Vagina (tissue), 2 donors: ENCODE measurements around the gene MSI2. TPM values are rescaled to one million over a fixed set of nuclear protein-coding genes. Genes with fewer than 3 reads are reported as not detected.

Experiments
- DNase-seq, 2 donors: peaks; one replicate each; pipeline ENCODE4 v3.0.0-alpha.2; 2017; ENCODE audit errors: extremely low spot score in 2 of 2
- H3K27ac ChIP-seq: fragments of 200-600 bp; sonication (generic); one replicate; pipeline ENCODE4 v1.5.1; 2019
- H3K27me3 ChIP-seq: fragments of 200-600 bp; sonication (generic); one replicate; pipeline ENCODE4 v1.5.1; 2019
- H3K36me3 ChIP-seq, 2 donors: fragments of 200-600 bp; sonication (generic); one replicate each; pipeline ENCODE4 v1.5.1; 2017 to 2019
- H3K4me1 ChIP-seq: fragments of 200-600 bp; sonication (generic); one replicate; pipeline ENCODE4 v1.5.1; 2019
- H3K4me3 ChIP-seq, 2 donors: fragments of 200-600 bp; sonication (generic); 1 replicate in 1 of 2; 2 replicates in 1 of 2; pipeline ENCODE4 v1.5.1; 2016 to 2019
- H3K9me3 ChIP-seq: fragments of 200-600 bp; sonication (generic); one replicate; pipeline ENCODE4 v1.5.1; 2019
- POLR2A ChIP-seq, 2 donors: fragments of 450-650 bp; IDR thresholded peaks; one replicate each; pipeline ENCODE4 v1.6.1; 2017; ENCODE audit warnings: antibody characterized with exemption in 2 of 2, mild to moderate bottlenecking in 2 of 2, moderate library complexity in 2 of 2
- POLR2AphosphoS5 ChIP-seq, 2 donors: sonication (generic); formaldehyde crosslinking; IDR thresholded peaks; one replicate each; pipeline ENCODE4 v1.9.0; 2017; ENCODE audit warnings: antibody characterized with exemption in 2 of 2, mild to moderate bottlenecking in 2 of 2, low read depth in 1 of 2; ENCODE audit not compliant: insufficient read depth in 1 of 2
- intact Hi-C: fragments of 100-400 bp; cut with DNase I; formaldehyde crosslinking; loops from one replicate; pipeline ENCODE4 v1.15.1; 2023
- total RNA-seq: library from RNA; depleted of rRNA; stranded (reverse); fragments of >200 nt; gene quantifications from one replicate; pipeline ENCODE4 v1.2.3, GENCODE V29; 2016
- TF ChIP-seq, protein P1 (sequence below), 3 experiments: fragments of 450-650 bp in 2 of 3; fragments of 200-600 bp in 1 of 3; sonication (generic) in 1 of 3; IDR thresholded peaks; one replicate each; pipeline ENCODE4 v1.5.1; 2017 to 2019; ENCODE audit warnings: antibody characterized with exemption in 3 of 3, mild to moderate bottlenecking in 2 of 3, moderate library complexity in 2 of 3

Gene MSI2
- total RNA-seq, 1 donor from 2014 or later, result 27.3 TPM

DNA sequence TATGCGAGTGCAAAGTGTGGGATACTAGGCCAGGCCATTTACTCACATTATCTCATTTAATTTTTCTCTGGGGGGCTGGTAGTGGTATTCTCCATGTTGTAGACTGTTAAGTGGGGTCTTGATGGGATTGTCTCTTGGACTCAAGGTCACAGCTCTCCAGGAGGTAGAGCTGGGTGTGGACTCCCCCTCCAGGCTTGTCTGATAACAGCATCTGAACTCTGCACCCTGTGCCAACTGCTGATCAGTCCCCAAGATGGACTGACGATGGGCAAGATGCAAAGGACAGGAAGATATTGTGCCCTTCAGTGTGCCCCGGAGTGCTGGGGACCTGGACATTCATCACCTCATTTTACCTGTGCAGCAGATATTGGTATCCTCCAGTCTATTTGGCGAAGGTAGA is 147.8 kb downstream of the MSI2 start:
- DNase-seq, result no peak
- no peaks in the 10 kb centered on the region for H3K9me3 ChIP-seq
- H3K36me3 ChIP-seq, result peaks cover 0 to 4% of the 10 kb centered on the region in 2 donors
- no peaks in the 10 kb centered on the region for H3K27me3 ChIP-seq
- no peak for TF ChIP-seq POLR2AphosphoS5 (IDR thresholded peaks at IDR 0.05; ENCODE audit: insufficient read depth in 1 of 2, low read depth in 1 of 2)
- TF ChIP-seq POLR2A (IDR thresholded peaks at IDR 0.05), result no peak
- H3K4me3 ChIP-seq, result no peak overlapping the region
- intact Hi-C loops, result no loop called here
- H3K27ac ChIP-seq, result no peak overlapping the region
- peaks cover 18% of the 10 kb centered on the region for H3K4me1 ChIP-seq

GRCh38 chr17:57404795-57405490 is 148.6 kb downstream of the MSI2 start:
- Histone ChIP-seq H3K27me3 (no peaks in the 10 kb centered on the region), H3K4me3 (no peak overlapping the region), H3K9me3 (no peaks in the 10 kb centered on the region), H3K27ac (no peak overlapping the region), H3K36me3 (peaks cover 0 to 4% of the 10 kb centered on the region in 2 donors), H3K4me1 (peaks cover 18% of the 10 kb centered on the region)
- TF ChIP-seq, protein P1, sequence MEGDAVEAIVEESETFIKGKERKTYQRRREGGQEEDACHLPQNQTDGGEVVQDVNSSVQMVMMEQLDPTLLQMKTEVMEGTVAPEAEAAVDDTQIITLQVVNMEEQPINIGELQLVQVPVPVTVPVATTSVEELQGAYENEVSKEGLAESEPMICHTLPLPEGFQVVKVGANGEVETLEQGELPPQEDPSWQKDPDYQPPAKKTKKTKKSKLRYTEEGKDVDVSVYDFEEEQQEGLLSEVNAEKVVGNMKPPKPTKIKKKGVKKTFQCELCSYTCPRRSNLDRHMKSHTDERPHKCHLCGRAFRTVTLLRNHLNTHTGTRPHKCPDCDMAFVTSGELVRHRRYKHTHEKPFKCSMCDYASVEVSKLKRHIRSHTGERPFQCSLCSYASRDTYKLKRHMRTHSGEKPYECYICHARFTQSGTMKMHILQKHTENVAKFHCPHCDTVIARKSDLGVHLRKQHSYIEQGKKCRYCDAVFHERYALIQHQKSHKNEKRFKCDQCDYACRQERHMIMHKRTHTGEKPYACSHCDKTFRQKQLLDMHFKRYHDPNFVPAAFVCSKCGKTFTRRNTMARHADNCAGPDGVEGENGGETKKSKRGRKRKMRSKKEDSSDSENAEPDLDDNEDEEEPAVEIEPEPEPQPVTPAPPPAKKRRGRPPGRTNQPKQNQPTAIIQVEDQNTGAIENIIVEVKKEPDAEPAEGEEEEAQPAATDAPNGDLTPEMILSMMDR (IDR thresholded peaks at IDR 0.05), result no peak
- intact Hi-C loops, result no loop called here
- no peak for DNase-seq

DNA sequence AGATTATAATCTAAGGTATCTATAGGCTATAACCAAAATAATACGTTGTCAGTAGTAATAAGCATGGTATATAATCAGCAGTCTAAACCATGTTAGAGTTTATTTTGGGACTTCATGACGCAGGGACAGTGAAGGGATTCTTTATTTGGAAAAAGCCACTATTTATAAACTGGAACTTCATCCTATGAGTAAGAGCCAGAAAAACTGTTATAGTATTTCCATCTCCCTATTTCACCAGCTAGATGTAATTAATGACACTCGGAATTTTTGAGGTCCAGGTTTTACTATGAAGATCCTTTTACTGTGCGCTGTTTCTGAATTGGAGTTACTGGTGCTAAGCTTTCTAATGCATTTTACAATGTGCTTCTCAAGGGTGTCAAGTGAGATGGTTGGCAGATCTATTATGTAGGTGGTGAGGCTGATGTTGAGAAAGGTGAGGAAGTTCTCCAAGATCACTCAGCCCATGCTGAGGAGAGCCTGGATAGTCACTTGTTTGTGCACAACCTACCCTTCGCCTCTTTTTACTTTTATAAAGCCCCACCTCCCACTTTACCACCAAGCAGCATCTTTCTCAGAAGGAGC is 149.3 kb downstream of the MSI2 start:
- peaks cover 18% of the 10 kb centered on the region for H3K4me1 ChIP-seq
- H3K4me3 ChIP-seq, result no peak overlapping the region
- H3K27me3 ChIP-seq, result no peaks in the 10 kb centered on the region
- TF ChIP-seq, protein P1 (IDR thresholded peaks at IDR 0.05), result no peak
- no peak for TF ChIP-seq POLR2AphosphoS5 (IDR thresholded peaks at IDR 0.05; ENCODE audit: insufficient read depth in 1 of 2, low read depth in 1 of 2)
- peaks cover 0 to 4% of the 10 kb centered on the region in 2 donors for H3K36me3 ChIP-seq
- H3K27ac ChIP-seq, result no peak overlapping the region
- DNase-seq, result no peak
- no peaks in the 10 kb centered on the region for H3K9me3 ChIP-seq
- intact Hi-C loops, result no loop called here

- TF ChIP-seq, protein P1 (IDR thresholded peaks at IDR 0.05), result no peak
- TF ChIP-seq POLR2A (IDR thresholded peaks at IDR 0.05), result no peak
- peak in 1 of 2 donors; percentile 15 for TF ChIP-seq POLR2AphosphoS5 (IDR thresholded peaks at IDR 0.05; ENCODE audit: insufficient read depth in 1 of 2, low read depth in 1 of 2)
- H3K27me3 ChIP-seq, result no peaks in the 10 kb centered on the region
- intact Hi-C loops, result no loop called here
- H3K4me1 ChIP-seq, result peaks cover 18% of the 10 kb centered on the region
- no peaks in the 10 kb centered on the region for H3K9me3 ChIP-seq
- H3K36me3 ChIP-seq, result peaks cover 0 to 3% of the 10 kb centered on the region in 2 donors
- no peak overlapping the region for H3K27ac ChIP-seq
- DNase-seq, result no peak
- no peak overlapping the region for H3K4me3 ChIP-seq
Measured at GRCh38 chr17:57406131-57406980, 150.0 kb downstream of the MSI2 start.

- TF ChIP-seq, protein P1 (IDR thresholded peaks at IDR 0.05), result no peak
- TF ChIP-seq POLR2A (IDR thresholded peaks at IDR 0.05) (no peak), POLR2AphosphoS5 (IDR thresholded peaks at IDR 0.05; ENCODE audit: insufficient read depth in 1 of 2, low read depth in 1 of 2) (no peak)
- no peaks in the 10 kb centered on the region for H3K27me3 ChIP-seq
- intact Hi-C loops, result no loop called here
- H3K27ac ChIP-seq, result no peak overlapping the region
- no peaks in the 10 kb centered on the region for H3K36me3 ChIP-seq
- no peak overlapping the region for H3K4me3 ChIP-seq
- no peaks in the 10 kb centered on the region for H3K9me3 ChIP-seq
- H3K4me1 ChIP-seq, result peaks cover 18% of the 10 kb centered on the region
- DNase-seq, result no peak
Measured at GRCh38 chr17:57406981-57407286, 150.6 kb downstream of the MSI2 start.
